ENCODE results near the gene TPST2.

GRCh38 chr22:26606611-26607010, 16.7 kb upstream of the TPST2 start:
- TF ChIP-seq RFX5 (IDR thresholded peaks at IDR 0.05; ENCODE audit: low read depth, low read length) = no peak
- TF ChIP-seq MAZ (IDR thresholded peaks at IDR 0.05; ENCODE audit: borderline replicate concordance, low read depth, low read length) = no peak
- TF ChIP-seq RAD21 (IDR thresholded peaks at IDR 0.05; ENCODE audit: low read length) = no peak
- TF ChIP-seq POLR2A (IDR thresholded peaks at IDR 0.05; ENCODE audit: low read depth, low read length) = no peak
- TF ChIP-seq CTCF (conservative IDR thresholded peaks at IDR 0.05; ENCODE audit: low read depth, low read length) = no peak
- TF ChIP-seq NFE2L2 (IDR thresholded peaks at IDR 0.05; ENCODE audit: low read depth, low read length) = no peak
- no peak for TF ChIP-seq SMC3 (IDR thresholded peaks at IDR 0.05; ENCODE audit: low read depth, low read length)
- TF ChIP-seq CHD1 (IDR thresholded peaks at IDR 0.05; ENCODE audit: low read depth, low read length) = no peak
- no peak for TF ChIP-seq MXI1 (IDR thresholded peaks at IDR 0.05; ENCODE audit: borderline replicate concordance, low read depth, low read length)
- TF ChIP-seq FOS (IDR thresholded peaks at IDR 0.05; ENCODE audit: low read depth, low read length) = peak; percentile 90
